ENCODE results near the gene ZNF600.
"Not testable (repeated sequence)": the region's sequence is repeated elsewhere in the genome, so short reads cannot be mapped to it uniquely, and the experiment has no call there.

Gene ZNF600

DNA sequence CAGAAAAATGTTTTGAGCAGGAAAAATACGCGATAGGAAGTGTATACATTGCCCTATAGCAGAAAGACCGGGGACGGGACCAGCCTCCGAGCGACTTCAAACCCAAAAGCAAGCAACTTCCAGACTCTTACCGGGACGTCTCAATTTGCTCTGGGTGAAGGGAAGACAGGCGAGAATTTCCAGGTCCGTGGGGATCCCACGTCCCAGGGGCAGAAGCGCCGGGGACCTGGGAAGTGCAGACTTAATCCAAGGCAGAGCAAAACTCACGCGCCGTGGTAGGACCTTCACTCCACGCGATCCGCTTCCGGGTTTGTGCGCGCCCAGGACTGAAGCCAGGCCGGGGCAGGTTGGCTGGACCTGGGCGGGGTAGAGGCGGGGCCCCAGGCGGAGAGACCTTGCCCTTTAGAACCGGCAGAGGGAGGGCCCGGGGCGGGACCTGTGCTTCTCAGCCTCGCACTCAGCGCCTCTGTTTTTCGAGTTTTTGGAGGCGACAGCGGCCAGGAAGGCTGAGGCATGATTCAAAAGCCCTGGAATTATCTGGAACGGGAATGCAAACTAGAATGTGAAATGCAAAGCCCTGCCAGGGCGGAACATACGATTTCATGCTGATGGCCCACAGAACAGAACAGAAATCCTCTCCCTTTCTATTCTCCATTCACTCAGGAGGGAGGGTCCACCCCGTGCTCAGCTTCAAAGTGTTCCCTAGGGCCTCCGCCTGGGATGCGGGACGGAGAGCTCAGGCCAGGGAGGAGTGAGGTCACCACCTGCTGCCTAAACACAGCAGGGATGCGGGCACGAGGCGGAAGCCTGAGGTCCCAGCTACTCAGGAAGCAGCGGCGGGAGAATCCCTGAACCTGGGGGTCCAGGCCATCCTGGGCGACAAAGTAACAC, at the start of gene ZNF600:
Gene ZNF600, minus strand, starts transcription at position 328 of the 891 bp plus-strand sequence. CDS start 7,903 bp downstream, outside the sequence.
- peak; percentile 62 to 64 for DNase-seq (ENCODE audit: low read depth in 1 of 2, low spot score in 1 of 2)

GRCh38 chr19:52834289-52834688, 47.7 kb upstream of the ZNF600 start:
- not testable (repeated sequence) for DNase-seq (ENCODE audit: low read depth in 1 of 2, low spot score in 1 of 2)

GRCh38 chr19:52833541-52833940, 47.0 kb upstream of the ZNF600 start:
- DNase-seq (ENCODE audit: low read depth in 1 of 2, low spot score in 1 of 2), result not testable (repeated sequence)

DNA sequence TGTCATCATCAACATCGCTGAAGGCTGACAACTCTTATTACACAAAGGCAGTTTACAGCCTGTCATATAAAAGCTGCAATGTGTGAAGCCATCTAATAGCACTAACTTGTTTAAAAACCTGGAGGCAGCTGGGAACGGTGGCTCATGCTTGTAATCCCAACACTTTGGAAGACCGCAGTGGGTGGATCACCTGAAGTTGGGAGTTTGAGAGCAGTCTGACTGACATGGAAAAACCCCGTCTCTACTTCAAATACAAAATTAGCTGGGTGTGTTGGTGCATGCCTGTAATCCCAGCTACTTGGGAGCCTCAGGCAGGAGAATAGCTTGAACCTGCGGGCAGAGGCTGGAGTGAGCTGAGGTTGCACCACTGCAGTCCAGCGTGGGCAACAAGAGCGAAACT, 43.3 kb upstream of the ZNF600 start:
- not testable (repeated sequence) for DNase-seq (ENCODE audit: low read depth in 1 of 2, low spot score in 1 of 2)

DNA sequence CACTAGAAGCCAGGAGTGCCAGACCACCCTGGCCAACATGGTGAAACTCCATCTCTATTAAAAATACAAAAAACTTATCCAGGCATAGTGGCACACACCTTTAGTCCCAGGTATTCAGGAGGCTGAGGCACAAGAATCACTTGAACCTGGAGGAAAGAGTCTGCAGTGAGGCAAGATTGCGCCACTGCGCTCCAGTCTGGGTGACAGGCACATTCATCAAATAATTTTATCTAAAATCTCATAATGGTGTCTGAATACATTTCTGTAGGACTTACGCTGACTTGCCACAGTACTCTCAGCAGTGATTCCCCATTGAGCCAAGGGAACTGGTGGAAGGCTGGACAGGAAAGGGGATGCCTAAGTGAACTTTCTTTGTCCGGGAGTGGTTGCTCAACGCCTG, 39.2 kb upstream of the ZNF600 start:
- DNase-seq (ENCODE audit: low read depth in 1 of 2, low spot score in 1 of 2), result no peak

GRCh38 chr19:52823676-52824075, 37.1 kb upstream of the ZNF600 start:
- no peak for DNase-seq (ENCODE audit: low read depth in 1 of 2, low spot score in 1 of 2)

- DNase-seq (ENCODE audit: low read depth in 1 of 2, low spot score in 1 of 2), result peak; percentile 26 to 36
Observed at GRCh38 chr19:52821204-52821960, 34.8 kb upstream of the ZNF600 start, which contains the start of gene ZNF28. TSS of gene ZNF28 (minus strand) at chr19:52821633. CDS start at chr19:52817958, 3,675 bp downstream.

DNA sequence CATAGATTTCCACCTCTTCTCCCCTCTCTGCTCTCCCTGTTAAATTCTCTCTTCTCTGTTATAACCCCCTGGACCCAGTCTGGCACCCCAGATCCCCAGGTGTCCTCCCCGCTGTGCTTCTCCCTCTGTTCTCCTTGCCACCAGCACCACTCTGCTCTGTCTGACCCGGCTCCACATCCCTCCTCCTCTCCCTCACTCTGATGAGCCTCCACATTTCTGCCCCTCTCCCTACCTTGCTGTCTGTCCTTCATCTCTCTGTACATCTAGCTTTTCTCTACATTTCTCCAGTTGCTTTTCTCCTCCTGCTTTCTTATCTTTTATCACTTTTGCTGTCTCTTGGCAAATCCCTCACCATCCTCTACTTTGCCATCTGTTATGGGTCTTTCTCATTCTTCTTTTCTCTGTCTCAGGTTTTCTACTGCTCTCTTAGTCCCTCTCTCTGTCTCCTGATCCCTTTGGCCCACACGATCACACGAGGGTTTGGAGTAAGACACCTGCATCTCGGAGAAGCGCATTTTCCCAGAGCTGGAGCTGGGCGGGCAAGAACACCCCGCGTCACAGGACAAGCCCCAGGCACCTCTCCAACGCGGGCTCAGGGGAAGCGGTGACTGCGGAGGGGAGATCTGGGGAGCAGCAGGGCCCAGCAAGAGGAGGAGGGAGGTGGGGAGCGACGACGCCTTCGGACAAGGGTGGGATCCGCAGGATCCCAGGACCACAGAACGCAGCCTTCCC, 34.0 kb upstream of the ZNF600 start:
- DNase-seq (ENCODE audit: low read depth in 1 of 2, low spot score in 1 of 2), result peak in 1 of 2 donors; percentile 3

- DNase-seq (ENCODE audit: low read depth in 1 of 2, low spot score in 1 of 2), result no peak
Observed at GRCh38 chr19:52809801-52810200, 23.2 kb upstream of the ZNF600 start.

- not testable (repeated sequence) for DNase-seq (ENCODE audit: low read depth in 1 of 2, low spot score in 1 of 2)
Observed at GRCh38 chr19:52799950-52800640, 13.5 kb upstream of the ZNF600 start.

- no peak for DNase-seq (ENCODE audit: low read depth in 1 of 2, low spot score in 1 of 2)
Observed at GRCh38 chr19:52789440-52789839, 2.8 kb upstream of the ZNF600 start.

- DNase-seq (ENCODE audit: low read depth in 1 of 2, low spot score in 1 of 2), result no peak
Observed at GRCh38 chr19:52786078-52786463, 520 bp downstream of the ZNF600 start.

DNA sequence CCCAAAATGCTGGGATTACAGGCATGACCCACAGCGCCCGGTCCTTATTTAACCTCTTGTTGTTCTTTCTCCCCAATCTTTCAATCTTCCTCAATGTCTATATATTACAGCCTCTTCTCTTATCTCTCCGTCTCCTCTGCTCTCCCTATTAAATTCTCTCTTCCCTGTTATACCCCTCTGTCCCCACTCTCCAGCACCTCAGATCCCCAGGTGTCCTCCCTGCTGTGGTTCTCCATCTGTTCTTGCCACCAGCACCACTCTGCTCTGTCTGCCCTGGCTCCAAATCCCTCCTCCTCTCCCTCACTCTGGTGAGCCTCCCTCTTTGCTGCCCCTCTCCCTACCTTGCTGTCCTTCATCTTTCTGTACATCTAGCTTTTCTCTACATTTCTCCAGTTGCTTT, 1.1 kb downstream of the ZNF600 start:
- no peak for DNase-seq (ENCODE audit: low read depth in 1 of 2, low spot score in 1 of 2)

DNA sequence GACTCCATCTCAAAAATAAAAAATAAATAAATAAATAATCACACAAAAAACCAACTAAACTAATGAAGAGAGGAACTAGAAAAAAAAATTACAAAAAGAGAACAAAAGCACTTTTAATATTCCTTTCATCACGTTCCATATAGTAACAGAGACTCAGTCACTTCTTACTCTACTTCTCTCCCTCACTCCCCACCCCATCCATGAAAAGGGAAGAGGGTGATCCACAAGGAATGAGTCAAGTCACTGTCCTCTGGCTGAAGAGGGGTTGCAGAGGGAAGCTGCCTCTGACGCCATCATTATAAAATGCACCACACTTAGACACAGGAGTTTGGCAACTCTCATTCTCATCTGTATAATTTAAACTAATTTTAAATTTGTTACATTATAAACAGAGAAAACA, 3.7 kb downstream of the ZNF600 start:
- not testable (repeated sequence) for DNase-seq (ENCODE audit: low read depth in 1 of 2, low spot score in 1 of 2)

GRCh38 chr19:52778811-52779210, 7.8 kb downstream of the ZNF600 start:
- no peak for DNase-seq (ENCODE audit: low read depth in 1 of 2, low spot score in 1 of 2)

DNA sequence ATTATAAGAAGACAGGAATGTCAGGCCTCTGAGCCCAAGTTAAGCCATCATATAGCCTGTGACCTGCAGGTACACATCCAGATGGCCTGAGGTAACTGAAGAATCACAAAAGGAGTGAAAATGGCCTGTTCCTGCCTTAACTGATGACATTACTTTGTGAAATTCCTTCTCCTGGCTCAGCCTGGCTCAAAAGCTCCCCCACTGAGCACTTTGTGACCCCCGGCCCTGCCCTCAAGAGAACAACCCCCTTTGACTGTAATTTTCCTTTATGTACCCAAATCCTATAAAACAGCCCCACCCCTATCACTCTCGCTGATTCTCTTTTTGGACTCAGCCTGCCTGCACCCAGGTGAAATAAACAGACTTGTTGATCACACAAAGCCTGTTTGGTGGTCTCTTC, 30.1 kb downstream of the ZNF600 start:
- not testable (repeated sequence) for DNase-seq (ENCODE audit: low read depth in 1 of 2, low spot score in 1 of 2)

GRCh38 chr19:52749780-52750179, 36.8 kb downstream of the ZNF600 start:
- DNase-seq (ENCODE audit: low read depth in 1 of 2, low spot score in 1 of 2), result no peak

DNA sequence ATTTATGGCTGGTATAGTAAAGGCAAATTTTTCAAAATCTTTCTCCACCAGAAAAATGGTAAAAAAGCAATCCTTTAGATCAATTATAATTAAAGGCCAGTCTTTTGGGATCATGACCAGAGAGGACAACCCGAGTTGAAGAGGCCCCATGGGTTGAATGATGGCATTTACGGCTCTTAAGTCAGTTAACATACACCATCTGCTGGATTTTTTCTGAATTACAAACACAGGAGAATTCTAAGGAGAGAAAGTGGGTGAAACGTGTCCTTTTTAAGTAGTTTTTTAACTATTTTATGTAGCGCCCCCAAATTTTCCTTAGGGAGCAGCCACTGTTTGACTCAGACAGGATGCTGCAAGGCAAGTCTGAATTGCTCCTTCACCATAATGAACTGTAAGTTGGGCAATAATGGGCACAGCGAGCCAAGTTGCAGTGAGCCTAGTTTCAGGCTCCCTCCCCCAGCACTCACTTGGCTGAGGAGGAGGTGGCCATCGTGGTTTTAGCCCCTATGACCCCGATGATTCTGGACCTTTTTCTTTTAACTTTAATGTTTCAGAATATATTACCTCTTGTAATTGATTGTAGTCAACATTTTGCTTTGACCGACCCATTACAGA, 38.1 kb downstream of the ZNF600 start:
- DNase-seq (ENCODE audit: low read depth in 1 of 2, low spot score in 1 of 2), result no peak

DNA sequence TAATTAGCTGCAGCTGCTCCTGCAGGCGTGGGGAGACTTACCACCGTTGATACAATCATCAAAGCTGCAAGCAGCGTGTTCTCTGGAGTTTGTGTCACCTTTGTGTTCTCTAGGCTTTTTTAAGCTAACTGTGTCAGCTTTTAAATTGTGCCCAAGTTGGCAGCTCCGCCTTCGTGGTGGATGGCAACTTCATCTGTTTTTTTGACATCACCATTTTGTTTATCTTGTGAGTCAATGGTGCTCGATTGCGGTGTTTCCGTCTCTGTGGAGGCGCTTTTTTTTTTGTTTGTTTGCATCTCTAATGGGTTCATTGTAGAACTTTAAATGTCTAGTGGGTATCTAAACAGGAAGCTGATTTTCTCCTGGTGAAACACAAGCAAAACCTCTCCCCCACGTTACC, 40.7 kb downstream of the ZNF600 start:
- DNase-seq (ENCODE audit: low read depth in 1 of 2, low spot score in 1 of 2), result not testable (repeated sequence)

- no peak for DNase-seq (ENCODE audit: low read depth in 1 of 2, low spot score in 1 of 2)
Observed at GRCh38 chr19:52743091-52743490, 43.5 kb downstream of the ZNF600 start.
